ENCODE measurements around the gene SFMBT2.
A peak's percentile ranks its signal among the peaks of the same experiment; 100 is the strongest.
"Not testable (repeated sequence)": the region's sequence is repeated elsewhere in the genome, so short reads cannot be mapped to it uniquely, and the experiment has no call there.

The SFMBT2 gene

DNA sequence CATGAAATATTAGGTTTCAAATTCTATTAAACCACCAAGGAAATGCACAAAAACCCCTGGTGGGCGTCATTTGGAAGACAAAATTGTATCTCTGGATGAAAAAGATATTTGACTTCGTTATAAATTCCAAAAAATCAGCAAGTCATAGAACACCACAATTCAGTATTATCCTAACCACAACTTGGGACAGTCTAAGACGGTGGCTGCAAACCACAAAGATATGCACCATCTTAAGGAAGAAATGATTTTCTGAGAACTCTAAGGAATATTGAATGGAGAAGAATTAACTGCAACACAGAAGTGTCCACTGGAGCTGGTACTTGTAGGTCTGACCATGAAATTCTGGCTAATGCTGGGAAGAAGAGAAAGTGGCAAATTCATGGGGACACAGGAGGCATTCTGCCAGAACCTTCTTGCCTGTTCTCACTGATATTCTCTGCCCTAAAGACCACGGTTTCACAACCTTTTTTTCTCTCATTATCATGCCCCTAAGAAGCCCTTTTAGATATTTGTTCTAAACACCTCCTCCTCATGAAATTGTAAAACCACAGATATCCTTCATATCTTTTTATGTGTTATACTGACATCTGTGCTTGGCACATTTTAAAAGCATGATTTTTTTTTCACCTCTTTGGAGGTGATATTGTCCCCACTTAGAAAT lies 92.9 kb downstream of the SFMBT2 start:
- DNase-seq: no peak

DNA sequence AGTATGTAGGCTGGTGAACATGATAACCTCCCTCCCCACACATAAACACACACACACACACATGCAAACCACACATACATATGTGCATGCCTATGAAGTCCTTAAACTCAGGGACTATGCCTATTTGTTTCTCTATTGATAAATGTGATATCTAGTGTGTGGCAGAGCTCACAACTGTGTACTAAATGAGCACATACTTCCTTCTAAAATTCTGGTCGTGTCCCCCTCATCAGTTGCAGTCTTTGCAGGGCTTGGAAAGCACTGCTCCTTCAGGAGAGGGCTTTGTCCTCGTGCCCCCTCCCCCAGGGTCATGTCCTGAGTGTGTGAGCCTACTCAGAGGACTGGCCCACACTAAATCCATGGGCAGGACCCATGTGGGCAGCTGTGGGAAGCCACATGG lies 94.0 kb downstream of the SFMBT2 start:
- no peak for DNase-seq

DNA sequence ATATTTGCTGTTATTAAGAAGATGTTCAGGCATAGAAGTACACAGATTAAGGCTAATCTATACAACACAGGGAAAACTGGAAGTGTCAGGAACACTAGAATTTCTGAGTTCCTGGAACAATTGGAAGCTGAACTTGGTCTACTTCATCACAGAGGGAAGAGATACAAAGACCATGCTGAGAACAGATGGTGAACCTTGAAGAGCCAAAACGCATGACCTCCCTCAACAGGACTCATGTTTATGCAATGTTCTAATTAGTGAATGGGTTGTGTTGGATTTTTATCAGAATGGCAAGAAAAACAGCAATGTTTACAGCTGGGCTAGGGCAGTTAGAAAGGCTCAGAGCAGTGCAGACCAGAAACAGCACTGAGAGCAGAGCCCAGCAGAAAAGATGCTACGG lies 94.9 kb downstream of the SFMBT2 start:
- DNase-seq: no peak

DNA sequence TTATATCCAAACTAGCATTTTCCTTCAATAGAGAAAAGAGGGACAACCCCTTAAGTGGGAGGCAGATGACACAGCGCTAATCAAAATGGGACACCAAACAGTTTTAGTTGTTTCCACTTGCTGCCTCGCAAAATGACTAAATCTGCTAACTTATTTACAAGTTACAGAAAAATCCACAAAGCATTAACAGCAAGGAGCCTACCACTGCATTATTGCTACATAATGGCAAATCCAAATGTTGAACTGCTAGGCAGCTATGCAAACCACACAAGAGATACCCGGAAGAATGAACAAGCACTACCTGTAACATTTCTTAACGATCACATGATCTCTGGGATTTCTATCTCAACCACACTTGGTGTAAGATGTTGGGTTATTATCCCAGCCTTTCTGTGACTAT lies 96.7 kb downstream of the SFMBT2 start:
- peak; percentile 14 for DNase-seq

DNA sequence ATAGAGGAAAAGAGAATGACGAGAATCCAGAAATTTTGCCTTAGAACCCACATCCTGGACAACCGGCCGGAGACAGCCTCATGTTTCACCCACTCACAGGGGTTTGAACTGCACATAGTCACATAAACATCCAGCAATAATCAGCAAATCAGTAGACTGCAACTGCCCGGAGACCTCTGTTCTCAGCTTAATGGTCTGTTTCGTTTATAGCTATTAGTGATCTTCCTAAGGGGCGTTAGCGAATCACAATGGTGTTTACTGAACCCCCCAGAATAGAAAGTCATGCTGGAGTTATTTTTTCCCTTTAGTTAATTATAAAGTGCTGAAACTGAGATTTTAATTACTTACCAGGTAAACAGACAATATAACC lies 98.4 kb downstream of the SFMBT2 start:
- DNase-seq: no peak

DNA sequence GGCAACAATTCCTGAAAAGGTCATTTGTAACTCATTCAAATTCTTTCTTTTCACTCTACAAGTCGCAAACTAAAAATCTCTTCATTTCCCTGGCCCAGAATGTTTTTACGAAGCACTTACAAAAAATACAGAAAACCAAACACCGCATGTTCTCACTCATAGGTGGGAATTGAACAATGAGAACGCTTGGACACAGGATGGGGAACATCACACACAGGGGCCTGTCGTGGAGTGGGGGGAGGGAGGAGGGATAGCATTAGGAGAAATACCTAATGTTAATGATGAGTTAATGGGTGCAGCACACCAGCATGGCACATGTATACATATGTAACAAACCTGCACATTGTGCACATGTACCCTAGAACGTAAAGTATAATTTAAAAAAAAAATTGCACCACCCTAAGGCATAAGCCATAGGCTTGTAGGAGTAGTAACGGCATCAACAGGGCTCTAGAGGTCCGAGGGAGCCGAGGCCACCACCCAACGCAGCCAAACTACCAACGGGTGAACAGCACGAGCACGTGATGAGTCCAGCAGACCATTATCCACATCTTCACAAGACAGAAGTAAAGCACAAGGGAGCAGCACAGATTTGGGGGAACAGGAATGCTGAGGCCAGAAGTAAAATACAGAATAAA lies 98.9 kb downstream of the SFMBT2 start:
- not testable (repeated sequence) for DNase-seq

DNA sequence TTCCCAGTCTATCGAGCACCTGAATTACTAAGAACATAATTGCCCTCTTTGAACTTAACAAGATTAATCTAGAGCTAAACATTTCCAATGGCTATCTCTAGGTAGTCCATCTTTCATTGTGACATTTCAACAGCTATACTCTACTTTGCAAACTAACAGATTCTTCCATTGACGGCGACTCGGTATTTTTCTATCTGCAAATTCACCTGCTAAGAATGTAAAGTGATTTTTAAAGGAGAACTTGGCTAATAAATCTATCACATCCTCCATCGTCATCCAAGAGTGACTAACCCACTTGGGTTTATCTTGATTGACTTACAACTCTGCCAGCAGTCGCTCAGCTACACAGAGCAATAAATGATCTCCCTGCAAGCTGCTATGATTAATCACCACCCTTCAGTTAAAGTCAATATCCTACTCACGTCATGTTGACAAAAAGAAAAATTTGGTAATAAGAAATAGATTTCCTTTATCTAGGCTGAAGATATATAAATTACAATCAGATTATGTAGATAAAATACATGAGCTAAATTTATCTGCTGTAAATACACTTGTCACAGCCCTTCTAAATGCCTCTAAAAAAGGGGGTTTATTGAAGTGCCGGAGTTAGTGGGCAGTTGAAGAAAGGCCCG lies 99.5 kb downstream of the SFMBT2 start:
- no peak for DNase-seq

DNA sequence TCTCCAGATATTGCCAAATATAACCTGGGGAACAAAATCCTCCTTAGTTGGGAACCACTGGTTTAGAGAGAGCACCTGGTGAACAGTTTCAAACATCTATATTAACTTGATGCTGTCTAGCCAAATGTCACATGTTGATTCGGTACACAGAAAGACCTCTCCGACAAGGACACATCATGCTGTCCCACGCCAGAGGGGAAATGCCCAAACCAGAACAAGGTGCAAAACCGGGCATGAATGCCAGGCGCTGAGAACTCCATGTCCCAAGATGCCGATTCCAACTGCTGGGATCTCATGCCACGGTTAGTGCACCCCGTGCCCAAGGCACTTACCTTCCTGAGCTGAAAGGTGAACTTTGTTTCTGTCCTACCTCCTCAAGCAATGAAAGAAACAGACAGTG lies 100.8 kb downstream of the SFMBT2 start:
- DNase-seq: no peak

DNA sequence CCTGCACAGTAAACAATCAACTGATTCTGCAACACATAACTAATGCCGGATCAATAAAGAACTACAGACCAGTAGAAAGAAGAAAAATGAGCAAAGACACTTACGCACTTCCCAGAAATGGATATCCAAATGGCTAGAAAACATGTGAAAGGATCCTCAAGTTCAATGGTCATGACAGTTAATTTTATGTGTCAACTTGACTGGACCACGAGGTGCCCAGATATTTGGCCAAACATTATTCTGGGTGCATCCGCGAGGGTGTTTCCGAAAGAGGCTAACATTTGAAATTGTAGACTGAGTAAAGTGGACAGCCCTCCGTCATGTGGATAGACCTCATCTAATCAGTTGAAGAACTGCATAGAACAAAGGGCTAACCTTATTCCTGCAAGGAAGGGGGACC lies 102.0 kb downstream of the SFMBT2 start:
- no peak for DNase-seq

DNA sequence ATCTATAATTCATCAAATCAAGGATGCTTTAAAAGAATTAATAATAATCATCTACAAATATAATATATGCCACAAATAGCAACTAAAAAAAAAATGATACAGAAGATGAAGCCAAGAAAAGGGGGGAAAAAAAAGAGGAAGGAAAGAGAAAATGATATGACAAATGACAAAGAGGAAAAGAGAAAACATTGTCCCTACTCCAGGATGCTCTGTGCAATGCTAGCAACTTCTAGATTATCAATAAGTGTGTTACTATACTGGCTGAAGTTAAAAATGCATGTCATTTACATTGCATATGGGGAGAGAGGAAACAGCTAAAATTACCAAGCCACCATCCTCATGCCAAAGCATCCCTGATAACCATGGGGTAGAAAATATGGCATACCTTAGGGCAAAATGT lies 104.2 kb downstream of the SFMBT2 start:
- DNase-seq: no peak

DNA sequence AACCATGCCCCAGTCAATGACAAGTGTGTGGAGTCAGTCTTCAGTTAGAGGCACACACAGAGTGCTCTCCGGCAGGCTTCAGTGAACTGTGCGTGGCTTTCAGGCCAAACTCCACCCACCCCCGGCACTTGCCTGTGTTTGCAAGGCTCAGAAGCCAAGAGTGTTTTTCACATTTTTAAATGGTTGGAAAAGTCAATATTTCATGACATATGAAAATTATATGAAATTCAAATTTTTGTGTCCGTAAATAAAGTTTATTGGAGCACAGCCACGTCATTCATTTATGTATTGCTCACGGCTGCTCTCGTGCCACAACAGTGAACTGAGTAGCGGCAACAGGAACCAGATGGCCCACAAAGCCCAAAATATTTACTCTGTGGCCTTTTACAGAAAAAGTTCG lies 104.7 kb downstream of the SFMBT2 start:
- DNase-seq: no peak

DNA sequence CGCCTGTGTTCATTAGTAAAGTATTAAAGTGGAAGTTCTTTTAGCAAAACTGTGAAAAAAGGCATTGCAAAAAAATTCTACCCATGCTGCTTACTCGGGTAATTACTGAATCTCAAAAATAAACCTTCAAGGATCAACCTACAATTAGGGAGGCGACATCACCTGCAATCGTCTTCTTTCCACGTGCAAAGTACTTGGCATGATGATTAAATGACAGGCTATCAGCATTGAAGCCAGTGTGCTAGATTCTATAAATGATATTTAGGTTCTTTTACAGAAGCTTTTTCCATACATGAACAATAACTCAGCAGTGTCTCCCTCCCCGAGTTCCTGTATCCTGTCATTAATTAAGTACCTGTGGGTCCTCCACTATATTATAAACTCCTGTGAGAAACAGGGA lies 105.8 kb downstream of the SFMBT2 start:
- no peak for DNase-seq

DNA sequence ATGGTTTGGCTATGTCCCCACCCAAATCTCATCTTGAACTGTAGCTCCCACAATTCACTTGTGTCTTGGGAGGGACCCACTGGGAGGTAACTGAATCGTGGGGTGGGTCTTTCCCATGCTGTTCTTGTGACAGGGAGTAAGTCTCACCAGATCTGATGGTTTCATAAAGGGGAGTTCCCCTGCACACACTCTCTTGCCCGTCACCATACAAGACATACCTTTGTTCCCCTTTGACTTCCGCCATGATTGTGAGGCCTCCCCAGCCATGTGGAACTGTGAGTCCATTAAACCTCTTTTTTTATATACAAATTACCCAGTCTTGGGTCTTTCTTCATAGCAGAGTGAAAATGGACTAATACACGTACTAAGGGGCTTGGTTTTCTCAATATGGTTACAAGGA lies 106.7 kb downstream of the SFMBT2 start:
- DNase-seq: no peak

DNA sequence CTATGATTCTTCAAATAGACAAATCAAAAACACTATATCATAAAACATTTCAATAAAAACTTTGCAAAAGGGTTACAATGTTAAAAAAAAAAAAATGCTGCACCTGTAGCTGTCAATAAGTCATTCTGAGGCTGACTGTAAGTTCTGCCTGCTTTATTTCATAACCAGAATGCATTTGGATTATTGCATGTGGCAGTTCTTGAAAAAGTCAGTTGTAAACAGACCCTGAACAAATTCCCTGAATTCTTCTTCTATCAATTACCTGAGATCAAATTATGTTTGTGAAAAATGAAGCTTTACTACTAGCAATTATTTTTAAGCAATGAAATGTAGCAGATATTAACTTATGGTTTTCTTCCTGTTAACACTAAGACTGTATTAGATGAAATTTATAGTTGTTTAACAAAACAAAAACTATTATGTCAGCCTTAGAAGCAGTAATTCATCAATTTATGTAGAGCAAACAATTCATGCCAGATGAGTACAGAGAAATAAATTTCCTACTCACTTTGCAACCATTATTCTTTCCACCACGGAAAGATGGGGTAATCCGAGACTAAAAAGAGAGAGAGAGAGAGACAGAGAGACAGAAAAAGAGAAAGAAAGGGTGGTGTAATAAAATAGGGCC lies 107.8 kb downstream of the SFMBT2 start:
- no peak for DNase-seq

DNA sequence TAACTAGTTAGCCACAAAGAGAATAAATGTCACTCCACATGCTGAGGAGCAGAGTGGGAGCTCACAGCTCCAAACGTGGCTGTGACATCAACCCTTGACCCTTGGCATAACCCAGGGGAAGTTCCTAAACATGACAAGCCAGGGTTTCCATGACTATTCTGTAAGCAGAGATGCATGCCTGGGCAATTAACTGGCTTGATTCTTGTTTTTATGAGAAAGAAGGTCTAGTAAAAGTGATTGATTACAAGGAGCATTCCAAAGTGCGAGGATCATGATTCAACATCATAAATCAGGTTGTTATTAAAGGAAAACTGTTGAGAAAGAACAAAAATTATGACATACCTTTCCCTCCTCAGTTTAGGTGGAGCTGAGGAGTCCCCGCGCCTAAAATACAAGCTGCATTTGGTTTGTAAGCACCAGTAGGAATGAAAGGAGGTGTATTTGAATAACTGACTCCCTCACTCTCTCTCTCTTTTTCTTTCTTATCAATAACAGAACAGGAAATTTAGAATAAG lies 108.4 kb downstream of the SFMBT2 start:
- DNase-seq: no peak

DNA sequence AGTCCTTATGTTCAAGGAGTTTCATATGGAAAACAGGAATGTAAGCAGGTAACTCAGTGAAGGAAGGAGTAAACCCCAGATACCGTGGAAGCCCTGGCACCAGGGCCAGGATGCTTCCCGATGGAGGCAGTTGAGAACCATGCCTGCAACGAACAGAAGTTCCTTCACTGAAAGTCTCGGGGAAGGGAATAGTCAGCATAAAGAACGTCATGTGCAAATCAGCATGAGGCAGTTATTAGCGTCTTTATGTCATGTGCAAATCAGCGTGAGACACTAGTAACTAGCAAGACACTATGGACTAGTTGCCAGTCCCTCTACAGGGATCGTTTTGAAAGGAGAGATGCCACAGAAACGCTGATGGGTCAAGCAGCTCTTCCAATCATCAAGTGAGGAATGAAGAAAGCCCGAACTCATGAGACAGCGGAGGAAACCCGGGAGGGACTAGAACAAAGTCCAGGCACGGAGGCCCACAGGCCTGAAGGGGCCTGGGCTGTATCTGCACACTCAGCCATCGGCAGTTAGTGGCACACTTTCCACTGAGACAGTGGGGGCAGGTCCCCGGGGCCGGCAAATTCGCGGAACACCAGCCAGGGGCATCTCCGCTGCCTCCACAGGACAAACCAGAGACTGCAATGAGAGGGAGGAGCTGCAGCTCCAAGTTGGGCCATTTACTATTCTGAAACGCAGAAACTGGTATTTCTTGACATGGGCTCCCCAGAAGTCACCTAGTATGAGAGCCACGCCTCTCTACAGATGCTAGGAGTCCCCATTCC lies 109.6 kb downstream of the SFMBT2 start:
- no peak for DNase-seq

DNA sequence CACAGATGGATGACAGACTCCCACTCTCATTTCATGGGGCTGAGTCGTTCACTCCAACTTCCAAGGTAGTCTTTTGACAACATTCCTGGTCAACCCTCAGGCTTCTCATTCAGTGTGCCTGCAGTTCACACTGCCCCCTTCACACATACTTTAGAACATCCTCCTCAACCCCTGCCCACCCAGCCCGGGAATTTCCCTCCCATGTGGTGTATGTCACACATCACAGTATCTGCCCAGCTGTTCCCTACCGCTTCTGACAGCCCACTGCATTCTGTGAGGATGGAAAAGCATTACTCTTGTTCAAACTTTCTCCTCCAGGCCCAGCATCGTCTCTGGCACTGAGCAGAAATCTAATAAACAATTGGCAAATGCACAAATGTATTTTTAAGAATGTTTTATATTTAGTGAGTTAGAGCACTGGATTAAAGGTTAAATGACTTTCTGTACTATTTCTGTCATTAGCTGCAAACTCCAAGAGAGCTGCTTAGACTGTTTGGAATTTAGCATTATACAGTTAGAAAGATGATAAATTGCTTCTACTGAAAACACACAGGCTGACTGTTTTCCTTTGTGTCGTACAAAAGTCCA lies 110.4 kb downstream of the SFMBT2 start:
- DNase-seq: no peak

DNA sequence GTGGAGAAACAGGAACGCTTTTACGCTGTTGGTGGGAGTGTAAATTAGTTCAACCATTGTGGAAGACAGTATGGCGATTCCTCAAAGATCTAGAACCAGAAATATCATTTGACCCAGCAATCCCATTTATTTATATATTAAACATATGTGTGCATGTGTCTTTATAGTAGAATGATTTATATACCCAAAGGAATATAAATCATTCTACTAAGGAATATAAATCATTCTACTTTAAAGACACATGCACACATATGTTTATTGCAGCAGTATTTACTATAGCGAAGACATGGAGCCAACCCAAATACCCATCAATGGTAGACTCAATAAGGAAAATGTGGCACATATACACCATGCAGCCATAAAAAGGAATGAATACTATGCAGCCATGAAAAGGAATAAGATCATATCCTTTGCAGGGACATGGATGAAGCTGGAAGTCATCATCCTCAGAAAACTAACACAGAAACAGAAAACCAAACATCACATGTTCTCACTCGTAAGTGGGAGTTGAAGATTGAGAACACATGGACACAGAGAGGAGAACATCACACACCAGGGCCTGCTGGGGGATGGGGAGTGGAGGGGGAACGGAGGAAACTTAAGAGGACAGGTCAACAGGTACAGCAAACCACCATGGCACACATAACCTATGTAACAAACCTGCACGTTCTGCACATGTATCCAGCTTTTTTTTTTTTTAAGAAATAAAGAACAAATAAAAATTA lies 111.1 kb downstream of the SFMBT2 start:
- DNase-seq: not testable (repeated sequence)

DNA sequence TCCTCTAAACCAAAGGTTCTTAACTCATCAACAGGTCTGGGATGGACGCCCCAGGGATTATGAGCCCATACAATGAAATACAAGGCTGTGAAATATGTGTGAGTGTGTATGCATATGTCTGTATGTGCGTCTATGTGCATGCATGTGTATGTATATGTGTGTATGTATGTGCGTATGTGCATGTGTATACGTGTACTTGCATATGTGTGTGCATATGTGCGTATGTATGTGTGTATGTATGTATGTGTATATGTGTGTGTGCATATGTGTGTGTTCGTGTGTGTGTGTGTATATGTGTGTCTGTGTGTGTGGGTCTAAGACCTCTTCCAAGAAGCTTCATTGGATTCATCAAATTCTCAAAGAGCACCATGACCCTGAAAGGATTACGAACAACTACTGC lies 112.3 kb downstream of the SFMBT2 start:
- DNase-seq: no peak

DNA sequence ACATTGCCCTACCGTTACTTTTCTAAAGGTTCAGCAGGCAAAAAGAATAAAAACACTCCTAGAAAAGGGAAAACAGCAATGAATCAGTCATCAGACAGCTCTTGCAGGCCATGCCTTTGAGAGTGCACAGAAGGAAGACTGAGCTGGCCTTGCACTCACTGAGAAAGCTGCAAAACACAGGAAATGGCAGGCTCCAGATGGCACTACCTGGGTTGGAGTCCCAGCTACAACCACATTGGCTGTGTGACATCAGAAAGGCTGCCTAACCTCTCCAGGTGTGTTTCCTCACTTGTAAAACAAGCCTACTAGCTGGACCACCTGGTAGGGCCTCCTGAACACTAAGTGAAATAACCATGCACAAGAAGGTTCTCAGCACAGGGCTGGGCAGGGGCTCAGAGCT lies 113.7 kb downstream of the SFMBT2 start:
- DNase-seq: no peak

DNA sequence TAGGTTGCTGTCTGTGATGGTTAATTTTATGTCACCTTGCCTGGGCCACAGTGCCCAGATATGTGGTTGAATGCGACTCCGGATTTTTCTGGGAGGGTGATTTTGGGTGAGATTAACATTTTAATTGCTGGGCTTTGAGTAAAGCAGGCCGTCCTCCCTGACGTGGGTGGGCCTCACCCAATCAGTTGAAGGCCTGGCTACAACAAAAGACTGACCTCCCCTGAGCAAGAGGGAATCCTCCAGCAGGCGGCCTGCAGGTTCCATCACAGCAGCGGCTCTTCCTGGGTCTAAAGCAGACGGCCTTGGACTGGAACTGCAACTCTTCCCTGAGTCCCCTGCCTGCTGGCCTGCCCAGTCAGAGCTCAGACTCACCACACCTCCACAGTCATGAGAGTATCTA lies 114.2 kb downstream of the SFMBT2 start:
- DNase-seq: no peak

DNA sequence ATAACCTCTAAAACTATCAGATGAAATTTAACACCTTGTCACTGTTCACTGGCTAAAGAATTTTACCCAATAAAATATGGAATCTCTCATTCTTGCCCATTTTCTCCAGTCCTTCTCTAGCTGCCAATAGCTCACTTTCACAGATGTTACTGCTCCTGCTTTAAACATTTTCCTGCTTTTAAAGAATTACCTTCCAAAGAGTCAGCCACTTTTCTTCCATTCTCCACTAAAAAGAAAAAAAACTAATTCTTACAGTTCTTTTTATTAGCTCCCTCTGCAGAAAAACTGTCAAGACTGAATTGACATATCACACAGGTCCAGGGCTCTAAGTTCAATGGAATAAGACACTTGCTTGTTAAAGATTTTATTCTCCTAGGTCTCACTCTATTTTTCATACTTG lies 114.8 kb downstream of the SFMBT2 start:
- DNase-seq: no peak

Measured in activated naive CD4-positive, alpha-beta T cell treated with Interleukin-2 at 50 U/mL for 16 hours (primary cell).